ENCODE measurements around the gene AUTS2.

AUTS2 gene

GRCh38 chr7:70494225-70495032 lies 896.2 kb downstream of the AUTS2 start:
- DNase-seq: no peak

- no peak for DNase-seq
These were observed 896.7 kb downstream of the AUTS2 start for GRCh38 chr7:70495033-70495376.

- DNase-seq: no peak
These were observed 899.5 kb downstream of the AUTS2 start for GRCh38 chr7:70497793-70498192.

GRCh38 chr7:70498232-70498992 lies 900.1 kb downstream of the AUTS2 start:
- DNase-seq: no peak

GRCh38 chr7:70500261-70500660 lies 902.0 kb downstream of the AUTS2 start:
- DNase-seq: no peak

GRCh38 chr7:70502117-70502863 lies 904.0 kb downstream of the AUTS2 start:
- no peak for DNase-seq

- no peak for DNase-seq
These were observed 906.0 kb downstream of the AUTS2 start for GRCh38 chr7:70504254-70504653.

- no peak for DNase-seq
These were observed 907.2 kb downstream of the AUTS2 start for GRCh38 chr7:70505468-70505867.

GRCh38 chr7:70505886-70506285 lies 907.6 kb downstream of the AUTS2 start:
- no peak for DNase-seq

GRCh38 chr7:70506434-70506833 lies 908.2 kb downstream of the AUTS2 start:
- no peak for DNase-seq

GRCh38 chr7:70512144-70512543 lies 913.9 kb downstream of the AUTS2 start:
- DNase-seq: no peak

GRCh38 chr7:70512761-70513160 lies 914.5 kb downstream of the AUTS2 start:
- DNase-seq: no peak

GRCh38 chr7:70520611-70521010 lies 922.3 kb downstream of the AUTS2 start:
- DNase-seq: no peak

GRCh38 chr7:70523249-70523988 lies 925.1 kb downstream of the AUTS2 start:
- DNase-seq: no peak

GRCh38 chr7:70523989-70524351 lies 925.7 kb downstream of the AUTS2 start:
- no peak for DNase-seq

GRCh38 chr7:70525991-70526390 lies 927.7 kb downstream of the AUTS2 start:
- DNase-seq: no peak

- no peak for DNase-seq
These were observed 929.3 kb downstream of the AUTS2 start for GRCh38 chr7:70527520-70528115.

- DNase-seq: no peak
These were observed 931.2 kb downstream of the AUTS2 start for GRCh38 chr7:70529436-70529835.

GRCh38 chr7:70529914-70530585 lies 931.8 kb downstream of the AUTS2 start:
- DNase-seq: no peak

GRCh38 chr7:70533614-70534013 lies 935.3 kb downstream of the AUTS2 start:
- DNase-seq: no peak

- DNase-seq: no peak
These were observed 940.9 kb downstream of the AUTS2 start for GRCh38 chr7:70539205-70539604.

- DNase-seq: no peak
These were observed 941.3 kb downstream of the AUTS2 start for GRCh38 chr7:70539617-70540016.

Data from CD4-positive, alpha-beta T cell treated with Interleukin-1 beta for 1 hour (primary cell).